ENCODE data around the gene BBLN.

Gene BBLN

GRCh38 chr9:128151309-128152132 lies 8.5 kb upstream of the BBLN start:
- in situ Hi-C loops (cut with HindIII; ENCODE audit: low sequenced_read_pairs), result no loop called here
- no peak for TF ChIP-seq CTCF (IDR thresholded peaks at IDR 0.05; ENCODE audit: low read depth, low read length, missing control alignments)
- no peak overlapping the region for H3K4me3 ChIP-seq (ENCODE audit: low read depth, low read length)
- DNase-seq (ENCODE audit: low read depth), result no peak

DNA sequence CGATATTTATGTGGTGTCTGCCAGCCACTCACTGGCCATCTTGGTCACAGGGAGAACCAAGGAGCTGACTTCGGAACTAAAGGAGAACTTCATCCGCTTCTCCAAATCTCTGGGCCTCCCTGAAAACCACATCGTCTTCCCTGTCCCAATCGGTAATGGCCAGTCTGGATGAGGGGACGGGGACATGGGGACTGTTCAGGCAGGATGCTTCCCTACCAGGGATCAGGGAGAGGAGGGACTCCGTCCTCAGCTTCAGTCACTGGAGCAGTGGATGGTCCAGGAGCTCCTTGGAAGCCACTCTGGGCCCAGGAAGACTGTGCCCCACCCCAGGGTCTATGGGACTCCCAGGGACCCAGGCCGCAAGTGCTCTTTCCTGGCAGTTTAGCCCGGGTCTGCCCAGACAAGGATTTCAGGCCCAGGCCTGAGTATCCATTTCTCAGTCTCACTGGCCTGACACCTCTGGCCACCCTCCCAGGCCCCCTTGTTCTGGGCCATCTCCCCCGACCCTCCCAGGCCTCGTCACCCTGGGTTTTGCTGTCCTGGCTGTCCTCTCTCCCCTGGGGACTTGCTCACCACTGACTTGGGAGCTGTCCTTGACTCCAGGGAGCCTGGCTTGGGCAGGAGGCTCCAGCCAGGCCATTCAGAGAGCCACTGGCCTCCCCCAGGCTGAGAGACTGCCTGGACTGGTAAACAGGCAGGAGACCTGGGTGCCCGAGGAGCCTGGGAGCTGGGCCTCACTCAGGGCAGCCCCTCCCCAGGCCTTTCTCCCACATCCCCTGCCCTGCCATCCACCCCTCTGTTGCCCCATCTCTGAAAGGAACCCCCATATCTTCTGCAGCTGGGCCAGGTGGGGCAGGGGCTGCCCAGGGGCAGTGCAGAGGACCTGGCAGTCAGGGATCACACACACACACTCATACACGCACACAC lies 7.7 kb upstream of the BBLN start:
- in situ Hi-C loops (cut with HindIII; ENCODE audit: low sequenced_read_pairs), result no loop called here
- H3K4me3 ChIP-seq (ENCODE audit: low read depth, low read length), result no peak overlapping the region
- no peak for TF ChIP-seq CTCF (IDR thresholded peaks at IDR 0.05; ENCODE audit: low read depth, low read length, missing control alignments)
- DNase-seq (ENCODE audit: low read depth), result no peak

DNA sequence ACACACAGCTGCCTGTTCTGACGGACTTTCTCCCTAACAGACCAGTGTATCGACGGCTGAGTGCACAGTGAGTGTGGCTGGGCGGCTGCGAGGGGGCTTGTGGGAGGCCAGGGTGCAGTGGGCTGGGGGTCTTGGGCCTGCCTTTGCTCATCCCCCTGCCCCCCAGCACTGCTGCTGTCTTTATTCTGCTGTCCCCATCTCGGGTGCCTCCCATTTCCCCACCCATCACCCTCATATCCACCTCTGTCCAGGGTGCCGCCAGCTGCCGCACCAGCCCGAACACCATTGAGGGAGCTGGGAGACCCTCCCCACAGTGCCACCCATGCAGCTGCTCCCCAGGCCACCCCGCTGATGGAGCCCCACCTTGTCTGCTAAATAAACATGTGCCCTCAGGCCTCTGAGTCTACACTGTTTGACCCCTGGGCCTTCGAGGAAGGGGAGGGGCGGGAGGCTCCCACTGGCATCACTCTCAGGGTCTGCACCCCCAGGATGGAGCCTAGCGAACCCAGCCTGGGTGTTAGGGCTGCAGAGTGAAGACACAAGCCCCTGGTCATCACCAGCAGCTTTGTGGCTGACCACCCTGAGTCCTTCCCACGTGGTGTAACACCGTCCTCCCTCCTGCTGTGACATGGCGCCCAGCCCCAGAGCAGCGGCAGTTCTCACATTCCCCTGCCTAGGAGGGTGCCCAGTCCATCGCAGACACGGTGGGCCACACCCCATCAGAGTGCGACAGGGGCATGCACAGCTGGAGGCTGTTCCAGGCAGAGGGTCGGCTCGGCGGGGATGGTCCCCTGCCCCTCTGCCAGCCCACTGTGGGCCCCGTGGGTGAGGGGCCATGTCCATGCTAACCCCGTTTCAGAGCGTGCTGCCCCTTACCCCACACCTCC lies 6.8 kb upstream of the BBLN start:
- no peak for TF ChIP-seq CTCF (IDR thresholded peaks at IDR 0.05; ENCODE audit: low read depth, low read length, missing control alignments)
- H3K4me3 ChIP-seq (ENCODE audit: low read depth, low read length), result no peak overlapping the region
- no peak for DNase-seq (ENCODE audit: low read depth)
- in situ Hi-C loops (cut with HindIII; ENCODE audit: low sequenced_read_pairs), result no loop called here

GRCh38 chr9:128153947-128154695 lies 5.9 kb upstream of the BBLN start:
- TF ChIP-seq CTCF (IDR thresholded peaks at IDR 0.05; ENCODE audit: low read depth, low read length, missing control alignments), result no peak
- DNase-seq (ENCODE audit: low read depth), result no peak
- H3K4me3 ChIP-seq (ENCODE audit: low read depth, low read length), result no peak overlapping the region
- in situ Hi-C loops (cut with HindIII; ENCODE audit: low sequenced_read_pairs), result no loop called here

DNA sequence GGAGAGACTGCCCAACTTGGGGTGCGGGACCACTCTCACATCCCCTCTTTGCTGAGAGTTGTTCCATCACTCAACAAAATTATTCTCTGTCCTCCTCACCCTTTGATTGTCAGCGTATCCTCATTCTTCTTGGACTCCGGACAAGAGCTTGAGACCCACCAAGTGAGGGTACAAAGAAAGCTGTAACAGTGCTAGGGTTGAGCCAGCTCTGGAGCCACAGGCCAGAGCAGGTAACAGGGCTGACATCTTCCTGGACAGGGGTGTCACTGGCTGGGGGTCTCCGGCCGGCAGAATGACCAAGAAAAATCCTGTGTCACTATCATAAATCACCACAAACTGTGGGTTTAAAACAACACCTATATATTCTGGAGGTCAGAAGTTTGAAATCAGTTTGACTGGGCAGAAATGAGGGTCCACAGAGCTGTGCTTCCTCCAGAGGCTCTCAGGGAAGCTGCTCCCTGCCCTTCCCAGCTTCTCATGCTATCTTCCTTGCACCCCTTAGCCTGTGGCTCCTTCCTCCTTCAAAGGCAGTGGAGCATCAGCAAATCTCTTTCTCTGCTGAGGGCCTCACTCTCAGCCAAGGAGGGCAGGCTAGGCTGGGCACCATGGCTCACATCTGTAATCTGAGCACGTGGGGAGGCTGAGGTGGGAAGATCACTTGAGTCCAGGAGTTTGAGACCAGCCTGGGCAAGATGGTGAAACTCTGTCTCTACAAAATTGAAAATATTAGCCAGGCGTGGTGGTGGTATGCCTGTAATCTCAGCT lies 4.1 kb upstream of the BBLN start:
- no peak overlapping the region for H3K4me3 ChIP-seq (ENCODE audit: low read depth, low read length)
- in situ Hi-C loops (cut with HindIII; ENCODE audit: low sequenced_read_pairs), result no loop called here
- no peak for DNase-seq (ENCODE audit: low read depth)
- no peak for TF ChIP-seq CTCF (IDR thresholded peaks at IDR 0.05; ENCODE audit: low read depth, low read length, missing control alignments)
